GM19452 (cell line): ENCODE measurements around the gene FAM89B.

Experiments used
- ATAC-seq: cut with Tn5 transposase; IDR thresholded peaks from one replicate; pipeline ENCODE4 v1.9.1; 2021; ENCODE audit not compliant: unreplicated experiment

FAM89B gene

DNA sequence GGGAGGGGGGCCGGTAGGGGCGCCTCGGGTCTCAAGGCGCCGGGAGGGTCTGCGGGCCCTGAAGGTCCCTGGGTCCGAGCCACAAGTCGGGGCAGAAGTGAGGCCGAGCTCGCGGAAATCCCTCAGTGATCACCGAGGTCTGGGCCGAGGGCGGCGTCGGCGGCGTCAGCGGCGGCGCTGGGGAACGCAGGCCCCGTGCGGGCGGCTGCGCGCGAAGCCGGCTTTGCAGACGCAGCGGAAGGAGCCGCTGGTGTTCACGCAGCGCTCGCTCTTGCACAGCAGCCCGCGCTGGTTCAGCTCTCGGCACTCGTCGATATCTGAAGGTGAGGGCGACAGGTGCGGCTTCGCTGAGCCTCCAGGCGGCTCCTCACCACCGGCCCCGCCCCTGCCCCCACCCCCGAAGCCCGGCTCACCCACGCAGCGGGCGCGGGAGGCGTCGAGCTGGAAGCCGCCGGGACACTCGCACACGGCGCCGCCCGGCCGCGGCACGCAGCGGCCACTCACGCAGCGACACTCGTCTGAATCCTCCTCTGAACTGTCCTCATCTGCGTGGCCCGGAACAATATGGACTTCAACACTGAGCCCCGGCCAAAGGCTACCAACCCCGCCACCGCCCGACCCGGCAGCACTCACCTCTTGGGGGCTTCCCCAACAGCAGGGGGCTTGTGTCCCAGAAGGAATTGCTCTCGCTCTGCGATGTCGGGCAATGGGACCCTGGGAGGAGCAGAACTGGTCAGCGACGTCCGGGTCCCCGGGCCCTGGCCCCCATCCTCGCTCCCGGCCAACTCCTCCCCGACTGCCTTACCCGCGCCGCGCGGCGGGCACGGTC lies 33.2 kb upstream of the FAM89B start:
- no peak for ATAC-seq

DNA sequence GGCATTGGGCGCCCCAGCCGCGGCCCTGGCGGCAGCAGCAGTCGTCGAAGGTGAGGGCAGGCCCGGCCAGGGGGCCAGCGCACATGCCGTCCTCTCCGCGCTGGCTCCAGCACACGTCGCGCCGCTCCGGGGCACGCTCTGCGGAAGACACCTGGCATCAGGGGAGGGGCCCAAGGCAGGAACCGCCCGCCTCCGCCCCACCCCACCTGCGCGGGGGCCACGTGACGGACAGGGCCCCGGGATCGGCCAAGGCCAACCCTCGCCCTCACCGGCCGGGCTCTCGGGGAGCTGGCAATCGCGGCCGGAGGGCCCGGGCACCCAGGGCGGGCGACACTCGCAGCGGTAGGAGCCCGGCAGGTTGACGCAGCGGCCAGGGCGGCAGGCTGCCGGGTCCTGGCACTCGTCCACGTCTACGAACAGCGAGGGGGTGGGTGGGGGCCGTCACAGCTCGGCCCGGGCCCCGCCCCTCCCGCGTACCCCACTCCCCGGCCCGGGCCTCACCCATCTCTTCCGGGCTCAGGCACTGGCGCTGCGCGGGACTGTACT lies 32.5 kb upstream of the FAM89B start:
- peak; percentile 50 for ATAC-seq

GRCh38 chr11:65540290-65541092 lies 31.8 kb upstream of the FAM89B start:
- peak; percentile 68 for ATAC-seq

- no peak for ATAC-seq
Measured at GRCh38 chr11:65541093-65541982, 31.0 kb upstream of the FAM89B start.

DNA sequence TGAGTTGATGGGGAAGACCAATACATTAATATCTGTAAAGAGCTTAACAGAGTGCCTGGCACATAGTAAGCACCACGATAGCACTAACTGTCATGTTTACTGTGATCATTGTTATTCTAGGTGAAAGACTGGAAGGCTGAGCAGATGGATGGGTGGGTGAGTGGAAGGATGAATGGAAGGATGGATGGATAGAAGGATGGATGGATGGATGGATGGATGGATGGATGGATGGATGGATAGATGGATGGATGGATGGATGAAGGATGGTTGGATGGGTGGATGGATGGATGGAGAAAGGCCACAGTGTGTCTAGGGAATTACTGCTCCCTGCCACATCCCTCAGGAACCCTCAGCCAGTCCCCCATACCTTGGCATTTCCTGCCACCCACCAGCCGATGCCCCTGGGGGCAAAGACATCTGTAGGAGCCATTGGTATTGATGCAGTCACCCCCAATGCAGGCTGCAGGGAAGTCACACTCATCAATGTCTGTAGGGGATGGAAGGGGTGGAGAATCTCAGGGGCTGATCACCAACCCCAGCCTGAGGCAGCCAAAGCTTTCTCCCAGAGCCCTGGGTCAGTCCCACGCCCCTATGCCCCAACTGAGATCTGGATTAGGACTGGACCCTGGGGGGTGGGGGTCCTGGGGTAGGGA lies 29.5 kb upstream of the FAM89B start:
- ATAC-seq: no peak

- ATAC-seq: no peak
Measured at GRCh38 chr11:65545853-65546216, 26.5 kb upstream of the FAM89B start.

DNA sequence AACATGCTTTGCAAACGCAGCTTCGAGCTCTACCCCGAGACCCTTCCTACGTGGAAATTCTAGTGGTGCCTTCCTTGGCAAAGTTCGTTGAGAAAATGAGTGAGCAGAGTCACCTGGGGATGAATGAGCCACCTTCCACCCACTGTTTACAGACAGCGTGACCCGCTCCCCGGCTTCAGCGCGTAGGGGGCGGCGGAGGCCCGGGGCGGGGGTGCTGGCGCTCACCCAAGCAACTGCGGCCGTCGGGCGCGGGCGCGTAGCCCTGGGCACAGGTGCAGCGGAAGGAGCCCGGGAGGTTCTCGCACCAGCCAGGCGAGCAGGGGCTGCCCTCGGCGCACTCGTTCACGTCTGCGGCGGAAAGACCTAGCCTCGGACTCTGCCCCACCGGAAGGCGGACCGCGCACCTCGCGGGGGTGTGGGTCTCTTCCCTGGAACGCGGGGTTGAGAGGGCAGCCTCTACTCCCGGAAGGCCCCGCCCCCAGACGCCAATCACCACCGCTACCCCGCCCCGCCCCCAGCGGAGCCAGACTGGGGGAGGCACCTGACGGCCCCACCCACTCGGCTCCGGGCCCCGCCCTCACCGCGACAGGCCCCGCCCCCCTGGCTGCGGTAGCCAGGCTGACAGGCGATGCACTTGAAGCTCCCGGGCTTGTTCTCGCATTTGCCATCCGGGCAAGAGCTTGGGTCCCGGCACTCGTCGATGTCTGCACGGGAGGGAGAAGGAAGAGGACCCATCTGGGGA lies 25.9 kb upstream of the FAM89B start:
- peak; percentile 77 for ATAC-seq

GRCh38 chr11:65547446-65548125 lies 24.8 kb upstream of the FAM89B start:
- no peak for ATAC-seq

GRCh38 chr11:65548395-65548794 lies 23.9 kb upstream of the FAM89B start:
- no peak for ATAC-seq

DNA sequence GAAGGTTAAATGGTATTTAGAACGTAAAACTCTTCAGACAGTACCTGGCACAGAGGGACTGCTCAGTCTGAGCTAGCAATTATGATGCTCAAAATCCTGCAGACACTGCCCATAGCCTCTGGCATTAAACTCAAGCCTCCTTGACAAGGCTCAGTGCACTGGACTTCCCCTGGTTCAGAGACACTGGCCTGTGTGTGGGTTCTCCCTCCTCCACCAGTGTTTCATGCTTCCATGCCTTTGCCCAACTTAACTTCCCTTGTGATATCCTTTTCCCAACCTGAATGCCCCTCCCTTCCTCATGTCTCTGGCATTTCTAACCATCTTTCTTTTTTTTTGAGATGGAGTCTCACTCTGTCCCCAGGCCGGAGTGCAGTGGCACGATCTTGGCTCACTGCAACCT lies 23.2 kb upstream of the FAM89B start:
- no peak for ATAC-seq

DNA sequence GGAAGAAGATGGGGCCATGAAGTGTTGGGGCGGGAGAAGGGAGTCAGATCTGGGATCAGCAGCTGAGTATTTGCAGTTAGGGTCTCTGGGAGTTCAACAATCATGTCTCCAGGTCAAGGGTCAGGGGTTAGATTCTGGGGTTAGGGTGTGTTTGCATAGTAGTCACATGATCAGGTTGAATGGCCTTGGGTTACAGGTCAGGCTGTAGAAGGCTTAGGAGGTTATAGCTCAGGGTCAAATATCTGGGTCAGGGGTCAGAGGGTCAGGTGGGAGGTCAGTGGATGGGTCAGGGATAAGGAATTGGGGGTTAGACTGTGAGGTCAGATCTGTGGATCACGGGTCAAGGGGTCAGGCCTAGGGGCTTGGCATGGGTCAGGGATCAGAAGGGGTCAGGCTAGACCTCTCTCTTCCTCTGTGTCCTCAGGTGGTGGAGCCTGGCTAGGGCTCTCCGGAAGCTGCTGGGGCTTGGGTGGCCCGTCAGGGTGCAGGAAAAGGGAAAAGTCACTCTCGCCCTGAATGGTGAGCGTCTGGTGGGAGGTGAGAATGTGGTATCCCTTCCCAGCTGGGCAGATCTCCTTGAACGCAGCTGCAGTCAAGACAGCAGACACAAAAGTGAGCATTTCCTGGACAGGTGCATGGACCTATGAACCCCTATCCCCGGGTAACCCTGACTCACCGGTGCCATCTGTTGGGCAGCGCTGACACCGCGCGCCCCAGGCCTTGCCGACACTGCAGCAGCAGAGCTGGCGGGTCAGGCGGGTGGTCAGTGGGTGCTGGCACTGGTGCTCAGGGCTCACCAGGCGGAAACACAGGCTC lies 20.6 kb upstream of the FAM89B start:
- peak; percentile 59 for ATAC-seq

DNA sequence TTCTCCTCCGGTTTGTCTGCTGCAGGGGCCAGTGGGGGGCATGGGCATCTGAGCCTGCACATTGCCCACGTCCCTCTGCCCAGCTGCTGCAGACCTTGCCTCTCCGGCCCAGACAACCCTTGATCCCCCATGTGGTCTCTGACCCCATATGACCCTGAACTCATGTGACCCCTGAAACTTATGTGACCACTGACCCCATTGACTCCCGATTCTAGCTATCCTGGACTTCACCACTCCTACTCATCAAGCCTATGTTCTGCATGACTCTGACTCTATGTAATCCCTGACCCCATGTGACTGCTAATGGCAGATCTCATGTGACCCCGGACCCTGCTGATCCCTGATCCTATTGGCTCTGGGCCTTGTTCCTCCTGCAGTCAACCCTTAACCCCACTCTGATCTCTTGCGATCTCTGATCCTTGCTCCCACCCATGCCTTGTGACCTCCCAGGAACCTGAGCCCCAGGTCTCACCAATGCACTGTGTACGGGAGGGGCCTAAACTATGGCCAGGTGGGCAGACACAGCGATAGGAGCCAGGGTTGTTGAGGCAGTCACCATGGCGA lies 19.9 kb upstream of the FAM89B start:
- no peak for ATAC-seq

DNA sequence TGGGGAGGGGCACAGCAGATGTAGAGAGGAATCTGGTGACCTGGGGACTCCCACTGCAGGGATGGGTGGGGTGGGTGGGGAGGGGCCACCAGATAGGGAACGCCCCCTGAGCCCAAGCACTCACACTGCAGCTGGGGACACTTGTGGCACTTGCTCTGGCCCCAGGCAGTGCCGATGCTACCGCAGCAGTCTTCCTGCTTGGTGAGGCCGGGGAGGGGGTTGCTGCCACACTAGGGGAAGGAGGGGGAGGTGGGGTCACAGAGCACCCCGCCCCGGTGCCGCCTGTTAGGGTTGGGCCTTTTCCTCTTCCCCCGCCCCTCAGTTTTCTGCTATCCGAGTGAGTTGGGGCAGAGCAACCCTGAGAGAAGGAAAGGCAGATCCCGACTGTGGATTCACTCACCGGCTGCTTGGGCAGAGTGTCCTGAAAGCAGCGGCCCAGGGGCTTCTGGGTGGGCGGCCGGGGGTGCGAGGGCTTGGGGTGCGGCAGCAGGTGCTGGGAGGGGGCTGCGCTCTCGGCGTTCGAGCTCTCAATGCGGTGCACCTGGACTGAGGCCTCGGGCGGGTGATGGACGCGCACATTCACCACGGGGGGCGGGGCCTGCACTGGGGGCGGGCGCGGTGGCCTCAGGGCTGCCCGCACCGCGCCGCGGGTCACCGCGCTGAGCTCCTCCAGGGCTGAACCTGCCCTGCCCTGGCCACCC lies 18.9 kb upstream of the FAM89B start:
- ATAC-seq: no peak

GRCh38 chr11:65554057-65554818 lies 18.1 kb upstream of the FAM89B start:
- no peak for ATAC-seq

DNA sequence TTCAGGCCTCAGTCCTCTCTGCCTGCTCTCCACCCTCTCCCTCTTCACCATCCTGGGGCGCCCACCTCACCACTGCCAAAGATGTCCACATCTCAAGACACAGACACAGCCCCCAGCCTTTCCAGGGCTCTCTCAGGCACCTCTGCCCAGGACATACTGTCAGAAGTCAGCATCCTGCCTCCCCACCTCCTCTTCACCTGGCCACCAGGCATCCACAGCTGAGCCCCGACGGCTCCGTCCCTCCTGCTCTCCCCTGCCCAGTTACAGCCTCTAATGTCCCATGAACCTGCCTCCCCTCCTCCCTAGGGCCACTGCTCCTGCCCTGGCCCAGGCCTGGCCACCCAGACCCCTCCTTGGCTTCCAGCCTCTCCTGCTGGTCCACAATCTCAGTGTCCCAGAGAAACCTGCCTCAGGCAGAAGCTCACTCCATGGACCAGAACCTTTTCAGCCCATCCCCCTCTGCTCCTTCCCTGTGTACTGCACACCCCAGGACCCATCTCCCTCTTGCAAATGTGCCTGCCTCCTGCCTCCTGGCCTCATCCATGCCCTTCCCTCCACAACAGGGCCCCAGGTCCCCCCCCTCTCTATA lies 17.4 kb upstream of the FAM89B start:
- ATAC-seq: no peak

DNA sequence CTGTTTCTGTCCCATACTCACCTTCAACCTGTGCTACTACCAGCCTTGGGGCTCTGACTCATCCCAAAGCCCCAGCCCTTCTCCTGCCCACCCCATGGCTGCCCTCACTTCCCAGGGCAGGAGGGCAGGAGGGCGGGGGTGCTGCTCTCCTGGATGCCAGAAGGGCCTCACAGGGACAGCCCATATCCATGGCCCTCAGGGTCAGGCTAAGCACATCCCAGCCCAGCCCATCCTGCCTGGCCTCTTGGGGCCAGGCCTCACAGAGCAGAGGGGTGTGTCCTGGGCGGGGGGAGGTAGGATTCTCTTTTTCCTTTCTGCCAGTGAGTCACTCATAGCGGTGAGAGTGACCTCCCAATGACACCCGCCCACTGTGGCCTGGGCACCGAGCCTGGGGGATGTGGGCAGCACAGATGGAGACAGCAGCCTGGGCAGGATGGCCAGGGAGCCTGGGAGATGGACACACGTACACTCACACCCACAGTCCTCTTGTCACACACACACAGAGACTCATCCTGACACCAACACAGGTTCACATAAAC lies 16.6 kb upstream of the FAM89B start:
- no peak for ATAC-seq
